NCI-H460 (cell line): ENCODE data around the gene ANKMY1. TPM values are rescaled to one million over a fixed set of nuclear protein-coding genes. Genes with fewer than 3 reads are reported as not detected.
A peak's percentile ranks its signal among the peaks of the same experiment; 100 is the strongest.

Source experiments
- DNase-seq: peaks from one replicate; pipeline ENCODE4 v3.0.0-alpha.2; 2016; ENCODE audit warnings: low read depth; ENCODE audit errors: extremely low read depth
- total RNA-seq: library from RNA; depleted of rRNA; stranded (reverse); fragments of >200 nt; shearing (Covaris generic); gene quantifications from 2 replicates; pipeline ENCODE4 v1.2.3, GENCODE V29; 2014

Gene ANKMY1
- total RNA-seq, 1 experiment from 2014 or later, result 12.6 TPM

DNA sequence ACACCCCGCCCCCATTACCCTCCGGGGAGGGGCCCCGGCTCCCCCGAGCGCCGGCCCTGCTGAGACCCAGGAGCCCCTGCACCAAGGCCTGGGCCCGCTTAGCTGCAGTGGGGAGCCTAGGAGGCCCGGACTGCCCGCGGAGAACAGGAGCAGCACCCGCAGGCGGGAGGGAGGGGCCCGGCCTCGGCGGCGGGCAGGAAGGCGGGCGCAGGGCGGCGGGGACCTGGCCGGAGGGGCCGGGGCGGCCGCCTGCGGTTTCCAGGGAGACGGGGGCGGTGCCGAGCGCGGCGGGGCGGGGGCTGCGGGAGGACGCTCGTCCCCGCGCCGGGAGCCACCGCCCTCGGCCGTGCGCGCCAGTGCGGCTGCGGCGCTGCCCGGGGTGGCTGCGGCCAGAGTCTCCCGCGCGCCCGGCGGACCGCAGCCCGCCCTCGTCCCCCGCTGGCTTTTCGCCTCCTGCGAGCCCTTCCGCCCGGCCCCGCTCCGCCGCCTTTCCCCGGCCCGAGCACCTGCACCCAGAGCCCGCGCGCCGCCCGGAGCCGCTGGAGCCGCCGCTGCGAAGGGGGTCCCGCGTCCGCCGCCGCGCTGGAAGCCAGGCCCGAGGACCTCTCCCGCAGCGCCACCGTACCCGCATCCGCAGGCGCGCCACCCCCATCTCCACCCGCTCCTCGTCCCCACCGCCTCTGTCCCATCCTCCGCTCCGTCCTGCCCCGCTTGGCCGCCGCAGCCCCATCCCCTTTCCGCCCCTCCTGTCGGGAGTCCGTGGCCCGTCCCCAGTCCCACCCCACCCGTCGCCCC lies 105.1 kb downstream of the ANKMY1 start:
- peak; percentile 77 for DNase-seq

GRCh38 chr2:240451791-240452461 lies 105.9 kb downstream of the ANKMY1 start:
- DNase-seq, result no peak

DNA sequence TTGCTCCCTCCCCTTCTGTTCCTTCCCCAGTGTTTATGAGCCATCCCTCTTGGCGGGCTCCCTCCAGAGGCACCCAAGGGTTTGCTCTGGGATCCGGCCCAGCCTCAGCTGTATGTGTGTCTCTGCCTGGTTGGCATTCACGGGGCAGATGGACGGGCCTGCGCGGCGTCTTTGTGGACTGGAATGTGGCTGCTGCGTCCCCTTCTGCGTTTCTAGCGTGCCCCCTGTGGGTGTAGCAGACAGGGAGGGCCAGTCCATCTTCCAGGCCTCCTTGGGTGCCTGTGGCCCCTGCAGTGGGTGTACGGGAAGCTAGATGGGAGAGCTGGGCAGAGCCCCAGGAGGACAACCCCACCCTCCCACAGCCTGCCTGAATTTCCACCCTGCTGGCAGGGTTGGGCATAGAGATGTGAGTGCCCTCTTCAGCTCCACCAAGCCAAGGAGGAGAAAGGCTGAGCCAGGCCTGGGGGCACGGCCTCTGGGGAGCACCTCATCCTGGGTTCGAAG lies 106.6 kb downstream of the ANKMY1 start:
- no peak for DNase-seq

- DNase-seq, result no peak
Measured at GRCh38 chr2:240450532-240451107, 107.2 kb downstream of the ANKMY1 start.

DNA sequence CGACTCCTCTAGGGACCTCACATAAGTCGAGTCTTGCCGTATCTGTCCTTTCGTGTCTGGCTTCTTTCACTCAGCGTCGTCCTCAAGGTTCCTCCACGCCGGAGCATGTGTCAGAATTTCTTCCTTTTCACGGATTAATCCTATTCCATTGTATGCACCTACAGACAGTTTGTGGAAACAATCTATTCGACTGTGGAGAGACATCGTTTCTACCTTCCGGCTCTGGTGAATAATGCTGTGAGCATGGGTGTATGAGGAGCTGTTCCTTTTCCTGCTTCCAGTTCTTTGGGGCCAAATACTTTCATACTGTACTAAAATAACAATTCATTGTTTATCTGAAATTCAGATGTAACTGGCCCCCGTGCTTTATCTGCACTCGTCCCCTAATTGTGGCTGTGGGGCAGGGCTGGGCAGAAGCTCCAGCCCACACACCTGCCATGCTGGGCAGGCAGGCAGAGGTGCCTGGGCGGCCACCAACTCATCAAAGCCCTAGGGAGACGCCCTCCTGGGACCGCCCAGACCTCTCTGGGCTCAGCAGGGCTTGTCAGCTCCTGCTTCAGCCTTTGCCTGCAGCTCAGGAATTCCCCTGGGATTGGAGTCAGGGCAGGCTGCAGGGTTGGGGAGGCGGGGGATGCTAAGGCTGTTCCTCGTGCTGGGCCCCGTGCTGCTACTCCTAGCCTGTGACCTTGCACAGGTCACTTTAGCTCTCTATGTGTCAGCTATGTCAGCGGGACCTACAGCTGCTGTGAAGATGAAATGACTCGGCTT lies 107.8 kb downstream of the ANKMY1 start:
- DNase-seq, result no peak

GRCh38 chr2:240448387-240449274 lies 109.2 kb downstream of the ANKMY1 start:
- no peak for DNase-seq

DNA sequence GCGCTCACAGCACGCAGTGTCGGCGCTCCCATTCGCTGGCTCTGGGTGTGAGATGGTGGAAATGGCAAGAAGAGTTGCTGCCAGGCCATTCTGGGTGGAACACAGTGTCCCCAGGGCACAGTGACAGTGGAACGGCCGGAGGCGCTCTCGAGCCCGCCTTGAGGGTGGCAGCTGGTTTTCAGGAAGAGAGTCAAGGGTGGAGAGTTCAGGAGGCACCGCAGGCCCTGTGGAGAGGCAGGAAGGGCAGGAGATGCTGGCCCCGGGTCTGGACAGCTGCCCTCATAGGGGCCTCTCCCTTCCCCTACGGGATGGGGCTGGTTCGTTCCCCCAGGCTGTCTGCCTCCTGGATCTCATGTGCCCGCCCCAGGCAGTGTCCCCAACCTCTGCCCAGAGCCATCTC lies 109.9 kb downstream of the ANKMY1 start:
- no peak for DNase-seq

DNA sequence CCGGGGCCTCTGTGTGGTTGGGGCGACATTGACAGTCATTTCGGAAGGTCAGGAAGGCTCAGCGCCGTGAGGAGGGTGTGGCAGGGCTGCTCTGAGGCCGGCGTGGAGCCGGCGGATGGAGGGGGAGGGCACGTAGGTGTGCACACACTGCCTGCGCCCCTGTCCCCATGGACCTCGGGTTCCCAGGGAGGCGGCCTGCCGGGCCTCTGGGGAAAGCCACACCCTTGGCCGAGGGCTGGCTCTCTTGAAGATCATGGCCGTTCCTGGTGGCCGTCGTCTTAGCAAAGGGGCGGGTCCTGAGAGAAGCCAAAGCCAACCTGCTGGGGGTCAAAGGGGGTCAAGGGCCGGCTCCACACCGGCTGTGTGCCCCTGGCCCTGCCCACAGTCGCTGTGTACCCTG lies 110.5 kb downstream of the ANKMY1 start:
- DNase-seq, result no peak

- DNase-seq, result no peak
Measured at GRCh38 chr2:240446664-240447175, 111.1 kb downstream of the ANKMY1 start.

DNA sequence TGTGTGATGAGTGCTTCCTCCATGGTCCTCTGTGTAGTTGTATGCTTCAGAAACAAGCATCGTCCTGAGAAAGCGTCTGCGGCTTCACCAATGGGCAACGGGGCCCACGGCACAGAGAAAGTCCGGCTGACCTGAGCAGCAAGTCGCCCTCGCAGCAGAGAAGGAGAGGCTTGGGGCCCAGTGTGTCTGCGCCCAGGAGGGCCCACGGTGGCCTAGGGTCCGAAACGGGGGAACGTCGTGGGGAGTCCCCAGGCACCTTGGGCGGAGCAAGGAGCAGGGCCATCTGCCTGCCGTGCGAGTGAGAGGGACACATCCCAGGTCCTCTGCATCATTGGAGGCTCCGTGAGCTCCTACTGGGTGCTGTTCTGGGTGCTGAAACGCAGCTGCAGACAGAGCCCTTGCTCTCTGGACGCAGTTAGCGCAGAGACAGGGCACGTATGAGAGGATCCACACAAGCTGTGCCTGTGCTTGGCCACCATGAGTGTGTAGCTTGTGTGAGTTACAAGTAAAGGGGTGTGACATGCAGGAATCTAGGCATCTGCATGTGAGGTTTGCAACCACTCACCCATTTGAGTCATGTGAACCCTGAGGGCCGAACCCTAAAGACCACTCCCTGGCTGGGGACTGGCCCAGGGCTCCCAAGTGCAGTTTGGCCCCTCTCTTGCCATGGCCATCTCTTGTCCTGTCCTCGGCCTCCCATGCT lies 111.7 kb downstream of the ANKMY1 start:
- DNase-seq, result no peak

DNA sequence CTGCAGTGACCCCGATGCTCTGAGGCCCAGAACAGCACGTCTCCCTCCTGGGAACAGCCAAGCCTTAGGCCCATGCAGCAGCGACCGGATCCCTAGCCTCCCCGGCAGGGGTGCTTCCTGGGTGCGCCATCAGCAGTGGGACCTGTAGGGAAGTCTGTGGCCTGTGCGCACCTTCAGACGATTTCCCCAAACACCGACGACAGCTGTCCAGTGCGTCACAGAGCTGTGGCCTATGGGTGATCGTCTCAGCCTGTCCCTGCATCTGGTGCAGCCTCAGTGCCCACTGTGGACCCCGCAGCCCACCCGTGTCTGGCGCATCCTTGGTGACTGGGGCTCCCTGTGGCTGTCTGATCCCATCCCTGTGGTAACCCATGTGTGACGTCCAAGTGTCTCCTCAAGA lies 113.3 kb downstream of the ANKMY1 start:
- no peak for DNase-seq

- DNase-seq, result no peak
Measured at GRCh38 chr2:240443891-240444301, 113.9 kb downstream of the ANKMY1 start.

DNA sequence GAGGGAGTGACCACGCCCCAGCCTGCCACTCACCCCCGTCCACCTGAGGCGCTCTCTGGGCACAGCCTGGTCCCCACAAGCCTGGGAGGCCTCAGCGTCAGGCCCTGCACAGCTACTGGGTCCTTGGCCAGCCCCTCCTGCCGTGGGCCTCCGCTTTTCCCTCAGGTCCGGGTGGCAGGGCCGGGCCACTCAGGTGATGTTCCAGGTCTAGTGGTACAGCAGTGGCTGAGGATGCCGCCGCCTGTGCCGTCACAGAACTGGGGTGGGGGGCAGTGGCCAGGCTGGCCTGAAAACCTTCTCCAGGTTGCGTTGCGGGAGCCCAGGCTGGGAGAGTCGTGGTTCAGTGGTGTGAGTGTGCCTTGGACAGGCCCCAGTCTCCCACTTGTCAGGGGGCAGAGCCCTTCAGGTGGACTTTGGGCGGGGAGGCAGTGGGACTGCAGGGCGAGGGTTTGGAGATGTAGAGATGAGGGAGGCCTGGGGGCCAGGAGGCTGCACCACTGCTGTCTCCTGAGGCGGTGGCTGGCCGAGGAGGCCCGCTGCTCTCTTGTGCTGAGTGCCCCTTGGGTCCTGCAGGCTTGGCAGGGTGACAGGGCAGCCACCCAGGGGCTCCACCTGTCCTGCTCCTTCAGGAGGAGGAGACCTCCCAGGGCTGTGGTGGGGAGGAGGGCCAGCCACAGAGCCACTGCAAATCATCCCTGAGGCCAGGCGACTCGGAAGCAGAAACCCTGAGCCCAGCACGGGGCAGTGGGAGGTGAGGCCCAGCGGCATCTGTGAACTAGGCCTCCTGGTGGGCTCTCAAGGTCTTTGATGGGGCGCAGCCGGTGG lies 114.7 kb downstream of the ANKMY1 start:
- no peak for DNase-seq

GRCh38 chr2:240441993-240442411 lies 115.8 kb downstream of the ANKMY1 start:
- no peak for DNase-seq

- no peak for DNase-seq
Measured at GRCh38 chr2:240441326-240441992, 116.3 kb downstream of the ANKMY1 start.

- DNase-seq, result no peak
Measured at GRCh38 chr2:240440704-240441320, 117.0 kb downstream of the ANKMY1 start.

- DNase-seq, result no peak
Measured at GRCh38 chr2:240440251-240440650, 117.5 kb downstream of the ANKMY1 start.
